A673 (cell line): ENCODE measurements around the gene CPA4. TPM values are rescaled to one million over a fixed set of nuclear protein-coding genes. Genes with fewer than 3 reads are reported as not detected.

Experiments
- BruUV-seq: library from RNA; stranded (reverse); fragments of 400-500 nt; replicated peaks from 2 replicates; lab custom pipeline; 2021; lab: Mats Ljungman, UMichigan
- CTCF ChIA-PET: fragments of 300-600 bp; sonication (Branson Sonifier 250); formaldehyde crosslinking; loops from one replicate; lab custom pipeline; 2022; ENCODE audit warnings: antibody characterized with exemption; lab: Charles Lee
- POLR2A ChIA-PET: fragments of 300-600 bp; sonication (Branson Sonifier 250); formaldehyde crosslinking; loops from one replicate; lab custom pipeline; 2022; ENCODE audit warnings: antibody characterized with exemption; ENCODE audit not compliant: low non-redundant PET; lab: Charles Lee
- DNase-seq: peaks from one replicate; pipeline ENCODE4 v3.0.0-alpha.2; 2015; ENCODE audit warnings: low spot score
- H3K27ac ChIP-seq: fragments of 200-600 bp; sonication (generic); 2 replicates; pipeline ENCODE4 v1.5.1; 2016; ENCODE audit warnings: mixed run types, low read depth, mild to moderate bottlenecking, mixed read lengths, antibody characterized with exemption, low read length; ENCODE audit not compliant: poor library complexity, severe bottlenecking
- H3K27me3 ChIP-seq: fragments of 200-600 bp; sonication (generic); replicated peaks from 2 replicates; pipeline ENCODE4 v1.6.1; 2017; ENCODE audit warnings: mixed run types, low read depth, mild to moderate bottlenecking, mixed read lengths, antibody characterized with exemption, low read length; ENCODE audit not compliant: insufficient read depth, poor library complexity
- H3K36me3 ChIP-seq: fragments of 200-600 bp; sonication (generic); 2 replicates; pipeline ENCODE4 v1.6.1; 2016; ENCODE audit warnings: mixed run types, mild to moderate bottlenecking, mixed read lengths, antibody characterized with exemption, low read length; ENCODE audit not compliant: insufficient read depth, poor library complexity, severe bottlenecking
- H3K4me1 ChIP-seq: fragments of 200-600 bp; sonication (generic); 2 replicates; pipeline ENCODE4 v1.6.1; 2017; ENCODE audit warnings: mixed run types, mild to moderate bottlenecking, mixed read lengths, antibody characterized with exemption, low read length; ENCODE audit not compliant: insufficient read depth, poor library complexity, severe bottlenecking
- H3K4me3 ChIP-seq: fragments of 200-600 bp; sonication (generic); 2 replicates; pipeline ENCODE4 v1.5.1; 2016; ENCODE audit warnings: low read depth, mixed run types, mild to moderate bottlenecking, mixed read lengths, low read length; ENCODE audit not compliant: poor library complexity, severe bottlenecking
- H3K9me3 ChIP-seq: fragments of 200-600 bp; sonication (generic); 2 replicates; pipeline ENCODE4 v1.6.1; 2016; ENCODE audit warnings: mixed run types, low read depth, mild to moderate bottlenecking, mixed read lengths, antibody characterized with exemption, low read length; ENCODE audit not compliant: poor library complexity, severe bottlenecking
- EZH2 ChIP-seq: fragments of 200-600 bp; sonication (generic); IDR thresholded peaks from 2 replicates; pipeline ENCODE4 v1.6.1; 2017; ENCODE audit warnings: borderline replicate concordance, low read depth, mild to moderate bottlenecking, mixed read lengths, antibody characterized with exemption, low read length; ENCODE audit not compliant: poor library complexity, severe bottlenecking
- intact Hi-C: fragments of 100-400 bp; cut with micrococcal nuclease; formaldehyde crosslinking; loops from one replicate; pipeline ENCODE4 v1.10.0; 2022; ENCODE audit not compliant: unreplicated experiment
- total RNA-seq: library from RNA; stranded (reverse); gene quantifications from 2 replicates; pipeline ENCODE4 v1.2.3, GENCODE V29; 2021
- TF ChIP-seq, protein P1 (sequence below): fragments of 300-800, 200-600 bp; sonication (generic); conservative IDR thresholded peaks from 2 replicates; pipeline ENCODE4 v1.5.1; 2017; ENCODE audit warnings: low read depth, mild to moderate bottlenecking, antibody characterized with exemption, low read length, moderate library complexity, mixed read lengths

CPA4 gene
- total RNA-seq, 1 experiment from 2014 or later: not detected

DNA sequence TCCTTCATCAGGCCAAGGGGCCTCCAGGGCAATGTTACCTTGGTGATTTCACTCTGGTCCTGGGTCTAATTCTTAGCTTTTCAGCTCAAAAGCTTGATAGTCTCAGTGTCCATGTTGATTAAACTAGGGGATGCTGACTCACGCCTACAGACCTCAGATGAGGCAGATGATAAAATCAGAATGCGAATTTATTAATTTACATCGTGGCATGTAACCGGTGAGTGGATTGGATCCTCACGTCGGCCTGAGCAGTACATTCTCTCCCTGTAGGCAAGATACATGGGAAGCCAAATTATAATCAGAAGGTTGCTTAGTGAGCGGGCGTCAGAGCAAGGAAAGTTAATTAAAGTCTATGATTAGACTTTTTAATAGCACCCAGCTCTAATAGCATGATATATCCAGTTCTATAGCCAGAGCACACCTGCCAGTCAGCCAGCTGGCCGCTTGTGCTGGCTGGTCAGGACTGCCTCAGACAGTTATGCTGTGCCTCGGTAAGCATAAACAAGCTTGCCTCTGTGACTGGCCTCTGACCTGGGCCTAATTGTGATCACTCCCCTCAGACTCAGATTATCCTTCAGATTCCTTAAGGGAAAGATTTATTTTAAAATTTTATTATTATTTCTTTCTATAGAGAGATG, 31.5 kb downstream of the CPA4 start:
- no peaks in the 10 kb centered on the region for H3K9me3 ChIP-seq
- intact Hi-C loops: no loop called here
- POLR2A ChIA-PET: no interaction called here
- no peaks in the 10 kb centered on the region for H3K4me1 ChIP-seq
- TF ChIP-seq, protein P1, sequence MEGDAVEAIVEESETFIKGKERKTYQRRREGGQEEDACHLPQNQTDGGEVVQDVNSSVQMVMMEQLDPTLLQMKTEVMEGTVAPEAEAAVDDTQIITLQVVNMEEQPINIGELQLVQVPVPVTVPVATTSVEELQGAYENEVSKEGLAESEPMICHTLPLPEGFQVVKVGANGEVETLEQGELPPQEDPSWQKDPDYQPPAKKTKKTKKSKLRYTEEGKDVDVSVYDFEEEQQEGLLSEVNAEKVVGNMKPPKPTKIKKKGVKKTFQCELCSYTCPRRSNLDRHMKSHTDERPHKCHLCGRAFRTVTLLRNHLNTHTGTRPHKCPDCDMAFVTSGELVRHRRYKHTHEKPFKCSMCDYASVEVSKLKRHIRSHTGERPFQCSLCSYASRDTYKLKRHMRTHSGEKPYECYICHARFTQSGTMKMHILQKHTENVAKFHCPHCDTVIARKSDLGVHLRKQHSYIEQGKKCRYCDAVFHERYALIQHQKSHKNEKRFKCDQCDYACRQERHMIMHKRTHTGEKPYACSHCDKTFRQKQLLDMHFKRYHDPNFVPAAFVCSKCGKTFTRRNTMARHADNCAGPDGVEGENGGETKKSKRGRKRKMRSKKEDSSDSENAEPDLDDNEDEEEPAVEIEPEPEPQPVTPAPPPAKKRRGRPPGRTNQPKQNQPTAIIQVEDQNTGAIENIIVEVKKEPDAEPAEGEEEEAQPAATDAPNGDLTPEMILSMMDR: no peak
- no peak for TF ChIP-seq EZH2
- H3K27me3 ChIP-seq: no peaks in the 10 kb centered on the region
- H3K36me3 ChIP-seq: no peaks in the 10 kb centered on the region
- H3K4me3 ChIP-seq: no peak overlapping the region
- BruUV-seq: no TSS peak
- CTCF ChIA-PET: no interaction called here
- no peak for DNase-seq
- no peak overlapping the region for H3K27ac ChIP-seq

DNA sequence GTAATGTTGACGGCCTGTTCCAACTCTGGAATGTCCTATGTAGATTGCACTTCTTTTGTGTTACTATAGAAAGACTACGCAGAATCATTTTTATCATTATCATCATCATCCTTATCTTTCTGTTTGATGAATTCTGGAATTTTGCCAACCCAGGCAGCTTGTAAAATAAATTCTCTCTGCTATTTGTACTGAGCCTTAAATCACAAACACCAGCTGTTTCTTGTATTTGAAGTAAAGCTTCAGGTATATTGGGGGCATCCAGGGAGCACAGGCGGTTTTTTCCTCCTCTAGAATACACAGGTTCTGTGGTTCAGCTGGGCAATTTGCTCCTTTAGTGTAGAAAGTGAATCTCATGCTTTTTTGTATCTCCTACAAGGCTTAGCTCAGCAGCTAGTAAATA, 36.7 kb downstream of the CPA4 start:
- CTCF ChIA-PET: no interaction called here
- no TSS peak for BruUV-seq
- Histone ChIP-seq H3K4me1 (no peaks in the 10 kb centered on the region), H3K27me3 (no peaks in the 10 kb centered on the region), H3K9me3 (no peaks in the 10 kb centered on the region), H3K36me3 (no peaks in the 10 kb centered on the region), H3K4me3 (no peak overlapping the region), H3K27ac (no peak overlapping the region)
- DNase-seq: no peak
- intact Hi-C loops: no loop called here
- POLR2A ChIA-PET: no interaction called here
- TF ChIP-seq, protein P1: no peak
- TF ChIP-seq EZH2: no peak

DNA sequence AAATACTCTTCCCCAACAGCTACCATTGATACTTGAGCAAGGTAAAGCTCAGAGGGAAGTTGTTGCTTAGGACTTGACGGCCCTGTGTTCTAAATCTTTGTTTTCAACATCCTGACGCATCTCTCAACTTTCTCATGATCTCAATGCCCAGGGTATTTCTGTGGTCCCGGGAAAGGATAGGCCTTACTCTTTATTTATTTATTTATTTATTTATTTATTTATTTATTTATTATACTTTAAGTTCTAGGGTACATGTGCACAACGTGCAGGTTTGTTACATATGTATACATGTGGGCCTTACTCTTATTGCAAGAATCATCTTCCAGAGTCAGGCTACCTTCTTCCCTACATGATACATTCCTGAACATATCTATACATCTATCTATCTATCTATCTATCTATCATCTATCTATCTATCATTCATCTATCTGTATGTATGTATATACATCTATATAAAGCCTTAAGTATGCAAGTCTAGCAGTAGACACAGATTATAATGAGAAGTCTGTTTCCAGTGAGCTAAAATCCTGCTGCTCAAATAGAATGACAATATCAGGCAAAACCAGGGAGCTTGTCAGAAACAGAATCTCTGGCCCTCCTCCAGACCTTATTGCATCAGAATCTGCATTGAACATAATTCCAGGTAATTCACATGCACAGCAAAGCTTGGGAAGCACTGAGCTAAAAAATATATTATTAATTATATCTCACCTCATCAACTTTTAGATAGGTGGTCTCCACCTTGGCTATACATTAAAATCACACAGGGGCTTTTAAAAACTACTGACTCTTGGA, 39.5 kb downstream of the CPA4 start:
- no peaks in the 10 kb centered on the region for H3K9me3 ChIP-seq
- POLR2A ChIA-PET: no interaction called here
- CTCF ChIA-PET: no interaction called here
- no peak for TF ChIP-seq EZH2
- TF ChIP-seq, protein P1: no peak
- no TSS peak for BruUV-seq
- H3K27ac ChIP-seq: no peak overlapping the region
- no peaks in the 10 kb centered on the region for H3K36me3 ChIP-seq
- H3K4me3 ChIP-seq: no peak overlapping the region
- H3K27me3 ChIP-seq: no peaks in the 10 kb centered on the region
- DNase-seq: no peak
- H3K4me1 ChIP-seq: no peaks in the 10 kb centered on the region
- intact Hi-C loops: no loop called here
